MM.1S (cell line): ENCODE results near the gene OR6B3.

Source experiments
- DNase-seq: peaks from one replicate; pipeline ENCODE4 v3.0.0-alpha.2; 2015
- H2AFZ ChIP-seq: fragments of 300-600 bp; sonication (generic); 2 replicates; pipeline ENCODE4 v1.6.0; 2016; ENCODE audit warnings: antibody characterized with exemption, low read length
- H3F3A ChIP-seq: fragments of 300-600 bp; sonication (generic); 2 replicates; pipeline ENCODE4 v1.6.1; 2016; ENCODE audit warnings: mild to moderate bottlenecking, antibody characterized with exemption, low read length, moderate library complexity, mixed read lengths; ENCODE audit not compliant: insufficient read depth
- H3K27ac ChIP-seq: fragments of 300-600 bp; sonication (generic); 2 replicates; pipeline ENCODE4 v1.5.1; 2016; ENCODE audit warnings: mild to moderate bottlenecking, low read length
- H3K27me3 ChIP-seq: fragments of 300-600 bp; sonication (generic); replicated peaks from 2 replicates; pipeline ENCODE4 v1.6.0; 2016; ENCODE audit warnings: low read length; ENCODE audit not compliant: insufficient read depth
- H3K36me3 ChIP-seq: fragments of 300-600 bp; sonication (generic); replicated peaks from 2 replicates; pipeline ENCODE4 v1.6.1; 2016; ENCODE audit warnings: mild to moderate bottlenecking, low read length, mixed read lengths; ENCODE audit not compliant: insufficient read depth
- H3K4me1 ChIP-seq: fragments of 300-600 bp; sonication (generic); 2 replicates; pipeline ENCODE4 v1.6.1; 2016; ENCODE audit warnings: low read length, mixed read lengths
- H3K4me2 ChIP-seq: fragments of 300-600 bp; sonication (generic); 2 replicates; pipeline ENCODE4 v1.6.0; 2016; ENCODE audit warnings: low read depth, low read length
- H3K4me3 ChIP-seq: fragments of 300-600 bp; sonication (generic); 2 replicates; pipeline ENCODE4 v1.5.1; 2016; ENCODE audit warnings: low read length, mixed read lengths
- H3K79me2 ChIP-seq: fragments of 300-600 bp; sonication (generic); 2 replicates; pipeline ENCODE4 v1.6.1; 2016; ENCODE audit warnings: mixed run types, low read length, mixed read lengths
- H3K9ac ChIP-seq: fragments of 300-600 bp; sonication (generic); 2 replicates; pipeline ENCODE4 v1.6.1; 2016; ENCODE audit warnings: low read length, mixed read lengths
- H3K9me2 ChIP-seq: fragments of 300-600 bp; sonication (generic); replicated peaks from 2 replicates; pipeline ENCODE4 v1.6.1; 2016; ENCODE audit warnings: mild to moderate bottlenecking, low read length, mixed read lengths; ENCODE audit not compliant: insufficient read depth
- H3K9me3 ChIP-seq: fragments of 300-600 bp; sonication (generic); replicated peaks from 2 replicates; pipeline ENCODE4 v1.6.1; 2016; ENCODE audit warnings: mild to moderate bottlenecking, low read length, mixed read lengths; ENCODE audit not compliant: insufficient read depth
- H4K20me1 ChIP-seq: fragments of 300-600 bp; sonication (generic); 2 replicates; pipeline ENCODE4 v1.6.1; 2016; ENCODE audit warnings: mild to moderate bottlenecking, low read length, moderate library complexity, mixed read lengths; ENCODE audit not compliant: insufficient read depth
- CTCF ChIP-seq: fragments of 300-600 bp; sonication (generic); IDR thresholded peaks from 2 replicates; pipeline ENCODE4 v1.5.1; 2016; ENCODE audit warnings: antibody characterized with exemption, low read length, mixed read lengths
- EZH2 ChIP-seq: fragments of 300-600 bp; sonication (generic); optimal IDR thresholded peaks from 2 replicates; pipeline ENCODE3; 2017; ENCODE audit warnings: low read depth, mild to moderate bottlenecking, antibody characterized with exemption, low read length, mixed read lengths
- EZH2phosphoT487 ChIP-seq: fragments of 300-600 bp; sonication (generic); IDR thresholded peaks from 2 replicates; pipeline ENCODE4 v1.6.1; 2018; ENCODE audit warnings: antibody characterized with exemption, low read length

Gene OR6B3

DNA sequence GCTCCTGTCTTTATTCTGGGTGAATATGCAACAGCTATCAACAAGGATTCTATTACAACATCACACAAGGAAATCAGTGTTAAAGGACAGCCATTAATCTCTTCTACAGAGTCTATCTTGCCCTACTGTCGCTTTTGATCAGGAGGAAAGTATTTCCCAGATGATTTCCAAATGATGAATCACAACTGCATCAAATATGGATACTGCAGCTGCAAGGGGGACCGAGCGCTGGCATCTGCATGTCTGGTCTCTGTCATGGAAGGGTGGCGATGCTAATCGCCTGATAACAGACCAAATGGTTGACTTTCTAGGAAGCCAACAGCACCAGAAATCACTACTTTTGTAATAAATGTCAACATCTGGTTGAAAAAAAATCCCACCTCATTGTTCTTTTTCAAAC, 21.2 kb upstream of the OR6B3 start:
- no peak overlapping the region for H2AFZ ChIP-seq
- no peaks in the 10 kb centered on the region; the same call in 1 of the 2 replicates for H3K27me3 ChIP-seq
- no peaks in the 10 kb centered on the region for H3F3A ChIP-seq
- H3K9me3 ChIP-seq = no peaks in the 10 kb centered on the region
- no peaks in the 10 kb centered on the region for H3K79me2 ChIP-seq
- no peak overlapping the region for H3K27ac ChIP-seq
- no peaks in the 10 kb centered on the region for H4K20me1 ChIP-seq
- H3K4me3 ChIP-seq = no peak overlapping the region
- no peak overlapping the region for H3K4me2 ChIP-seq
- no peaks in the 10 kb centered on the region for H3K4me1 ChIP-seq
- no peak overlapping the region for H3K9ac ChIP-seq
- no peak for DNase-seq
- H3K36me3 ChIP-seq = no peaks in the 10 kb centered on the region
- TF ChIP-seq EZH2phosphoT487 = no peak
- TF ChIP-seq CTCF = no peak
- TF ChIP-seq EZH2 = no peak
- no peaks in the 10 kb centered on the region for H3K9me2 ChIP-seq

DNA sequence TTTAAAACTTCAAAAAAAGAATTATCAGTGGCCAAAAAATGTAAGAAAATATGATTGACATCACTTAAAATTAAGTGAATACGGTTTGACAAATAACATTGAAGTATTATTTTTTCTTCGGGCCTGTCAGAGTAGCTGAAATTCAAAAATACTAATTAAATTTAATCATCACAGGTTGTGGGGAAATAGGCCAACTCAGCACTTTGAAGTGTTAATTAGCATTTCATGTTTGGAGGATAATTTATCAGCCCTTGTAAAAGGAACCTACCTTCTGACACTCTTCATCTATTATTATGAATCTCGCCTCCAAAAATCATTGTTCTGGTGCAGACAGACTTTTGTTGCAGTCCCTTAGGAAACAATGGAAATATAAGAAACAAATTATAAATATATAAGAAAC, 17.6 kb upstream of the OR6B3 start:
- no peak overlapping the region for H3K9ac ChIP-seq
- H3K4me2 ChIP-seq = no peak overlapping the region
- H3K4me1 ChIP-seq = no peaks in the 10 kb centered on the region
- no peak overlapping the region for H3K27ac ChIP-seq
- no peaks in the 10 kb centered on the region for H3K79me2 ChIP-seq
- H3K9me3 ChIP-seq = no peaks in the 10 kb centered on the region
- H3K27me3 ChIP-seq = no peaks in the 10 kb centered on the region; the same call in 1 of the 2 replicates
- H2AFZ ChIP-seq = no peak overlapping the region
- H4K20me1 ChIP-seq = no peaks in the 10 kb centered on the region
- H3K4me3 ChIP-seq = no peak overlapping the region
- H3F3A ChIP-seq = no peaks in the 10 kb centered on the region
- DNase-seq = no peak
- TF ChIP-seq EZH2 (no peak), CTCF (no peak), EZH2phosphoT487 (no peak)
- no peaks in the 10 kb centered on the region for H3K9me2 ChIP-seq
- no peaks in the 10 kb centered on the region for H3K36me3 ChIP-seq

- H3K27me3 ChIP-seq = no peaks in the 10 kb centered on the region; the same call in 1 of the 2 replicates
- H3K36me3 ChIP-seq = no peaks in the 10 kb centered on the region
- TF ChIP-seq EZH2phosphoT487 (no peak), EZH2 (no peak), CTCF (no peak)
- no peaks in the 10 kb centered on the region for H3K9me3 ChIP-seq
- no peaks in the 10 kb centered on the region for H3F3A ChIP-seq
- no peak overlapping the region for H3K4me3 ChIP-seq
- H3K27ac ChIP-seq = no peak overlapping the region
- H4K20me1 ChIP-seq = no peaks in the 10 kb centered on the region
- H3K9ac ChIP-seq = no peak overlapping the region
- no peak overlapping the region for H3K4me2 ChIP-seq
- H2AFZ ChIP-seq = no peak overlapping the region
- H3K79me2 ChIP-seq = no peaks in the 10 kb centered on the region
- no peaks in the 10 kb centered on the region for H3K4me1 ChIP-seq
- H3K9me2 ChIP-seq = no peaks in the 10 kb centered on the region
- no peak for DNase-seq
These were observed 16.5 kb upstream of the OR6B3 start for GRCh38 chr2:240069829-240070228.
